ENCODE results near the gene GBA2. TPM values are rescaled to one million over a fixed set of nuclear protein-coding genes. Genes with fewer than 3 reads are reported as not detected.

Gene GBA2
- polyA plus RNA-seq, 4 donors: 63.4 to 176 (median 136) TPM

DNA sequence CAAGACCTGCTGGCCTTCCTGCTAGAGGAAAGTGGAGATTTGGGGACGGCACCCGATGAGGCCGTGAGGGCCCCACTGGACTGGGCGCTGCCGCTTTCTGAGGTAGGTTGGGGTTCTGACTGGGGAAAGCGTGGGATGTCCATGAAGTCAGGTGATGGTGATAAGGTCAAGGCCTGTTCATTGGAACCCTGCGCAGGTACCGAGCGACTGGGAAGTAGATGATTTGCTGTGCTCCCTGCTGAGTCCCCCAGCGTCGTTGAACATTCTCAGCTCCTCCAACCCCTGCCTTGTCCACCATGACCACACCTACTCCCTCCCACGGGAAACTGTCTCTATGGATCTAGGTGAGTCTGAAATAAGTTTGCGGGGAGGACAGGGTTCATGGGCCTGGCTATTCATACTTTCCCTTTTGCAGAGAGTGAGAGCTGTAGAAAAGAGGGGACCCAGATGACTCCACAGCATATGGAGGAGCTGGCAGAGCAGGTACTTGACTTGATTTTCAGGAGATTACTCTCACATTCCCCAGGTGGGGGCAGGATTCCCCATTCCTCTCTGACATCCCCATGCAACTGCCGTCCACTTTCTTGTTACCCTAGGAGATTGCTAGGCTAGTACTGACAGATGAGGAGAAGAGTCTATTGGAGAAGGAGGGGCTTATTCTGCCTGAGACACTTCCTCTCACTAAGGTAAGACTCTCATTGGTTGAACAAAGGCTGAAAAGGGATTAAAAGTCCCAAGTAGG is 16.1 kb downstream of the GBA2 start:
- DNase-seq (peak; percentile 66 to 70), FAIRE-seq (no peak)
- no peaks in the 10 kb centered on the region for H3K9me3 ChIP-seq (ENCODE audit: control insufficient read depth in 2 of 2, insufficient read depth in 1 of 2, low read depth in 1 of 2, low read length in 1 of 2)
- H3K36me3 ChIP-seq (ENCODE audit: control insufficient read depth in 3 of 3, insufficient read depth in 2 of 3, low read depth in 1 of 3, low read length in 3 of 3): peaks cover 9 to 36% (median 19%) of the 10 kb centered on the region in 3 donors
- no peaks in the 10 kb centered on the region for H3K27me3 ChIP-seq (ENCODE audit: control insufficient read depth in 3 of 3, insufficient read depth in 3 of 3, low read length in 3 of 3)
- 2% methylated on average over 14 of the region's 14 CpGs for WGBS, 3 donors
- peak overlapping the region; percentile 96 to 98 (median 98) for H3K27ac ChIP-seq (ENCODE audit: low read depth in 1 of 3, low read length in 2 of 3)
- peaks cover 10 to 39% (median 20%) of the 10 kb centered on the region in 3 donors for H3K4me1 ChIP-seq (ENCODE audit: control insufficient read depth in 3 of 3, insufficient read depth in 2 of 3, low read depth in 1 of 3, low read length in 2 of 3)
- peak overlapping the region; percentile 63 to 84 (median 80) for H3K4me3 ChIP-seq (ENCODE audit: low read depth in 1 of 3, low read length in 3 of 3)

- WGBS, 3 donors: 0% methylated on average over 49 of the region's 49 CpGs
- Histone ChIP-seq H3K4me1 (ENCODE audit: control insufficient read depth in 3 of 3, insufficient read depth in 2 of 3, low read depth in 1 of 3, low read length in 2 of 3) (peaks cover 14 to 46% (median 27%) of the 10 kb centered on the region in 3 donors), H3K36me3 (ENCODE audit: control insufficient read depth in 3 of 3, insufficient read depth in 2 of 3, low read depth in 1 of 3, low read length in 3 of 3) (peaks cover 3 to 33% (median 12%) of the 10 kb centered on the region in 3 donors), H3K4me3 (ENCODE audit: low read depth in 1 of 3, low read length in 3 of 3) (peak within 1 kb of the TSS; percentile 79 to 84 (median 80)), H3K27ac (ENCODE audit: low read depth in 1 of 3, low read length in 2 of 3) (peak within 1 kb of the TSS; percentile 96 to 98 (median 98)), H3K27me3 (ENCODE audit: control insufficient read depth in 3 of 3, insufficient read depth in 3 of 3, low read length in 3 of 3) (no peaks in the 10 kb centered on the region), H3K9me3 (ENCODE audit: control insufficient read depth in 2 of 2, insufficient read depth in 1 of 2, low read depth in 1 of 2, low read length in 1 of 2) (no peaks in the 10 kb centered on the region)
- peak; percentile 70 for FAIRE-seq
- DNase-seq: peak; percentile 99
Measured at GRCh38 chr9:35732185-35732799, 16.7 kb downstream of the GBA2 start, which contains the start of the genes CREB3 and TLN1. CREB3 (plus strand) TSS chr9:35732666; CDS start chr9:35732773, 107 bp downstream. TLN1 (minus strand) TSS chr9:35732195; CDS start chr9:35725694, 6,501 bp downstream.

GRCh38 chr9:35731415-35732184 is 17.4 kb downstream of the GBA2 start:
- WGBS, 3 donors: 0 to 1% (median 0%) methylated on average over 29 to 47 of the region's 47 CpGs
- peaks cover 0 to 30% (median 6%) of the 10 kb centered on the region in 3 donors for H3K36me3 ChIP-seq (ENCODE audit: control insufficient read depth in 3 of 3, insufficient read depth in 2 of 3, low read depth in 1 of 3, low read length in 3 of 3)
- H3K4me1 ChIP-seq (ENCODE audit: control insufficient read depth in 3 of 3, insufficient read depth in 2 of 3, low read depth in 1 of 3, low read length in 2 of 3): peaks cover 17 to 53% (median 31%) of the 10 kb centered on the region in 3 donors
- peak overlapping the region; percentile 79 to 84 (median 80) for H3K4me3 ChIP-seq (ENCODE audit: low read depth in 1 of 3, low read length in 3 of 3)
- H3K27ac ChIP-seq (ENCODE audit: low read depth in 1 of 3, low read length in 2 of 3): peak overlapping the region; percentile 96 to 98 (median 98)
- FAIRE-seq (no peak), DNase-seq (peak in 1 of 2 donors; percentile 46)
- no peaks in the 10 kb centered on the region for H3K27me3 ChIP-seq (ENCODE audit: control insufficient read depth in 3 of 3, insufficient read depth in 3 of 3, low read length in 3 of 3)
- H3K9me3 ChIP-seq (ENCODE audit: control insufficient read depth in 2 of 2, insufficient read depth in 1 of 2, low read depth in 1 of 2, low read length in 1 of 2): no peaks in the 10 kb centered on the region

DNA sequence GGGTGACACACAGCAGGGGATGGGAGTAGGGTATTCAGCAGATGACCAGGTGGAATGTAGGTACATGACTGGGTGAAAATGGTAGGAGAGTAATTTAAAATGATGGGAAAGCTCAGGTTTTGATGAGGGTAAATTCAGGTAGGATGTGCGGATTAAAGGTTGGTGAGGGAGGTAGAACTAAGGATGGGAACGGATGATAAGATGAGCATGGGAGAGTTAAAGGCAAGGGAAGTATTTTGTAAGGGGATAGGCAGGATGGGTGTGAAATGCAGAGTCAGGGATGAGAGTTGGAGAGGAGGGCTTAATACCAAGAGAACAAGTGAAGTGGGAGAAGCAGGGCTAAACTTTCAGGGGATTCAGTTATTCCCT is 18.6 kb downstream of the GBA2 start:
- DNase-seq (no peak), FAIRE-seq (no peak)
- Histone ChIP-seq H3K27me3 (ENCODE audit: control insufficient read depth in 3 of 3, insufficient read depth in 3 of 3, low read length in 3 of 3) (no peaks in the 10 kb centered on the region), H3K27ac (ENCODE audit: low read depth in 1 of 3, low read length in 2 of 3) (peak overlapping the region; percentile 96 to 98 (median 98)), H3K4me1 (ENCODE audit: control insufficient read depth in 3 of 3, insufficient read depth in 2 of 3, low read depth in 1 of 3, low read length in 2 of 3) (peaks cover 19 to 60% (median 31%) of the 10 kb centered on the region in 3 donors), H3K4me3 (ENCODE audit: low read depth in 1 of 3, low read length in 3 of 3) (peak overlapping the region in 2 of 3 donors; percentile 80 to 84), H3K9me3 (ENCODE audit: control insufficient read depth in 2 of 2, insufficient read depth in 1 of 2, low read depth in 1 of 2, low read length in 1 of 2) (no peaks in the 10 kb centered on the region), H3K36me3 (ENCODE audit: control insufficient read depth in 3 of 3, insufficient read depth in 2 of 3, low read depth in 1 of 3, low read length in 3 of 3) (peaks cover 0 to 30% (median 8%) of the 10 kb centered on the region in 3 donors)
- WGBS, 3 donors: 68 to 87% (median 74%) methylated on average over 2 of the region's 2 CpGs

DNA sequence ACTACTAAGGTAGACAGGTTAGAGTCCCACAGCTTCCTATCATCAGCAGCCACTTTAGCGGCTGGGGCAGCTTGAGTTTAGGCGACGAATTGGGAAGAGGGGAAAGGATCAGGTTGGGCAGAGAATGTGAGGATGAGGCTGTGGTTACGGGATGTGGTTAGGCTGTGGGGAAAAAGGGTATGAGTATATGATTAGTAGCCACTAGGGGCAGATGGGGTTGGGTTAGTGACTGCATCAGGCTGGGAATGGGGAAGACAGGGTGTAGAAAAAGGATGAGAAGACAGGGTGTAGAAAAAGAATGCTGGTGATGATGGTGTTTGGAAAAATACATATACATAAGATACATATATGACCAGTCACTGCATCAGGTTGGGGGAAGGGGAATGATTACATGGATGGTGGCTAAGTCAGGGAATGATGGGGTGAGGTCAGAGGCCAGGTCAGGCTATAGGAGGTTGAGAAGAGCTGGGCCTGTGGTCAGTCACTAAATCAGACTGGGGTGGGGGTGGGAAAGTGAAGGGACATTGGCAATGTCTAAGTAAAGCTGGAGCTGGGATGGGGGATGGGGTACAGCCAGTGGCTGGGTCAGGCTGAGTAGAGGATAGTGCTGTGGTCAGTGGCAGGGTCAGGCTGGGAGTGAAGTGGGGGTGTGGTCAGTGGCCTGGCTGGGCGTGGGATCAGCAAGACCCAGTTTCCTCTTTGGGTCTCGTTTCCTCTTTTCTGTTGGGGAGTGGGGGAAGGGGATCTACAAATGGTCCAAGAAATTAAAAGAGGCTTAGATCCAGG is 19.1 kb downstream of the GBA2 start:
- H3K27ac ChIP-seq (ENCODE audit: low read depth in 1 of 3, low read length in 2 of 3): peak overlapping the region; percentile 17 to 98 (median 96)
- H3K36me3 ChIP-seq (ENCODE audit: control insufficient read depth in 3 of 3, insufficient read depth in 2 of 3, low read depth in 1 of 3, low read length in 3 of 3): peaks cover 0 to 36% (median 11%) of the 10 kb centered on the region in 3 donors
- no peaks in the 10 kb centered on the region for H3K9me3 ChIP-seq (ENCODE audit: control insufficient read depth in 2 of 2, insufficient read depth in 1 of 2, low read depth in 1 of 2, low read length in 1 of 2)
- H3K4me1 ChIP-seq (ENCODE audit: control insufficient read depth in 3 of 3, insufficient read depth in 2 of 3, low read depth in 1 of 3, low read length in 2 of 3): peaks cover 19 to 60% (median 31%) of the 10 kb centered on the region in 3 donors
- no peaks in the 10 kb centered on the region for H3K27me3 ChIP-seq (ENCODE audit: control insufficient read depth in 3 of 3, insufficient read depth in 3 of 3, low read length in 3 of 3)
- no peak for FAIRE-seq
- peak; percentile 58 to 69 for DNase-seq
- peak overlapping the region in 2 of 3 donors; percentile 11 to 16 for H3K4me3 ChIP-seq (ENCODE audit: low read depth in 1 of 3, low read length in 3 of 3)
- WGBS, 3 donors: 17 to 42% (median 32%) methylated on average over 6 of the region's 6 CpGs

DNA sequence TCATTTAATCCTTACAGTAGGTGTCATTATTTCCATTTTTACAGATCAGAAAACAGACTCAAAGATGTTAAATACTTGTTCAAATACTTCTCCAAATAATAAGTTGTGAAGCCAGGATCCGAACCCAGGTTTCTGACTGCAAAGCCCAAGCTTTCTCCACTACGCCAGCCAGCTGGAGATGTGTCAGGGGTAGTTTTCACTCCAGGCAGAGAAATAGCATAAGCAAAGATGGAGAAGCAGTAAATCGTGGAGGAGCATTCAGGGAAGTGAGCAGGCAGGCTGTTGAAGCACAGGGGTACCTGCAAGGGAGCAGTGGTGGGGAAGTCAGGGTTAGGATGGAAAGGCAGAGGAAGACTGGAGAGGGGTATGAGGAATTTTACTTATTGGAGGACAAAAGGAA is 19.9 kb downstream of the GBA2 start:
- Histone ChIP-seq H3K4me1 (ENCODE audit: control insufficient read depth in 3 of 3, insufficient read depth in 2 of 3, low read depth in 1 of 3, low read length in 2 of 3) (peaks cover 19 to 60% (median 31%) of the 10 kb centered on the region in 3 donors), H3K27ac (ENCODE audit: low read depth in 1 of 3, low read length in 2 of 3) (peak overlapping the region; percentile 17 to 98 (median 67)), H3K4me3 (ENCODE audit: low read depth in 1 of 3, low read length in 3 of 3) (peak overlapping the region in 2 of 3 donors; percentile 11 to 16), H3K9me3 (ENCODE audit: control insufficient read depth in 2 of 2, insufficient read depth in 1 of 2, low read depth in 1 of 2, low read length in 1 of 2) (no peaks in the 10 kb centered on the region), H3K27me3 (ENCODE audit: control insufficient read depth in 3 of 3, insufficient read depth in 3 of 3, low read length in 3 of 3) (no peaks in the 10 kb centered on the region), H3K36me3 (ENCODE audit: control insufficient read depth in 3 of 3, insufficient read depth in 2 of 3, low read depth in 1 of 3, low read length in 3 of 3) (peaks cover 0 to 40% (median 14%) of the 10 kb centered on the region in 3 donors)
- FAIRE-seq: no peak
- DNase-seq: no peak
- WGBS, 3 donors: 57 to 75% (median 61%) methylated on average over 3 of the region's 3 CpGs

GRCh38 chr9:35728041-35728971 is 20.7 kb downstream of the GBA2 start:
- peaks cover 0 to 45% (median 21%) of the 10 kb centered on the region in 3 donors for H3K36me3 ChIP-seq (ENCODE audit: control insufficient read depth in 3 of 3, insufficient read depth in 2 of 3, low read depth in 1 of 3, low read length in 3 of 3)
- H3K4me1 ChIP-seq (ENCODE audit: control insufficient read depth in 3 of 3, insufficient read depth in 2 of 3, low read depth in 1 of 3, low read length in 2 of 3): peaks cover 19 to 52% (median 31%) of the 10 kb centered on the region in 3 donors
- H3K27me3 ChIP-seq (ENCODE audit: control insufficient read depth in 3 of 3, insufficient read depth in 3 of 3, low read length in 3 of 3): no peaks in the 10 kb centered on the region
- FAIRE-seq (no peak), DNase-seq (peak; percentile 51 to 57)
- H3K9me3 ChIP-seq (ENCODE audit: control insufficient read depth in 2 of 2, insufficient read depth in 1 of 2, low read depth in 1 of 2, low read length in 1 of 2): no peaks in the 10 kb centered on the region
- WGBS, 3 donors: 14 to 32% (median 28%) methylated on average over 10 of the region's 10 CpGs
- peak overlapping the region; percentile 67 to 87 (median 71) for H3K27ac ChIP-seq (ENCODE audit: low read depth in 1 of 3, low read length in 2 of 3)
- peak overlapping the region in 1 of 3 donors; percentile 1 for H3K4me3 ChIP-seq (ENCODE audit: low read depth in 1 of 3, low read length in 3 of 3)

Data from small intestine (tissue), 7 donors.